ENCODE results near the gene LAS1L.

DNA sequence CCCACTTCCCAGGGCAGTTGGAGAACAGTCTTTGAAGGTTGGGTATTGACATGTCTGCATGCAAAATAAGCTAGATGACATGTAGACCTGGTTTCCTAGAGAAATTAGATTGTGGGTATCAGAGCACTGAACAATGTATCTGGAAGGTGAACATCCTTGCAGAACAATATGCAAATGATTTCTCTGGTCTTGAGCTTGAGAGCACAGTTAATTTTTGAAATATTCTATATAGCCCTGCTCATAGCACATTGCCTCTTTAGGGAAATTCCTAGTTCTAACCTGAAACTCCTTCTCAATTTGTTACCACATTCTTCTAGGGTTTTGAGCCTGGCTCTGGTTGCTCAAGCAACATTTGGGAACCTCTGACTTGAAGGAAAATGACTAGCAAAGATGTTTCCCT, 41.6 kb upstream of the LAS1L start:
- TF ChIP-seq, protein P1, sequence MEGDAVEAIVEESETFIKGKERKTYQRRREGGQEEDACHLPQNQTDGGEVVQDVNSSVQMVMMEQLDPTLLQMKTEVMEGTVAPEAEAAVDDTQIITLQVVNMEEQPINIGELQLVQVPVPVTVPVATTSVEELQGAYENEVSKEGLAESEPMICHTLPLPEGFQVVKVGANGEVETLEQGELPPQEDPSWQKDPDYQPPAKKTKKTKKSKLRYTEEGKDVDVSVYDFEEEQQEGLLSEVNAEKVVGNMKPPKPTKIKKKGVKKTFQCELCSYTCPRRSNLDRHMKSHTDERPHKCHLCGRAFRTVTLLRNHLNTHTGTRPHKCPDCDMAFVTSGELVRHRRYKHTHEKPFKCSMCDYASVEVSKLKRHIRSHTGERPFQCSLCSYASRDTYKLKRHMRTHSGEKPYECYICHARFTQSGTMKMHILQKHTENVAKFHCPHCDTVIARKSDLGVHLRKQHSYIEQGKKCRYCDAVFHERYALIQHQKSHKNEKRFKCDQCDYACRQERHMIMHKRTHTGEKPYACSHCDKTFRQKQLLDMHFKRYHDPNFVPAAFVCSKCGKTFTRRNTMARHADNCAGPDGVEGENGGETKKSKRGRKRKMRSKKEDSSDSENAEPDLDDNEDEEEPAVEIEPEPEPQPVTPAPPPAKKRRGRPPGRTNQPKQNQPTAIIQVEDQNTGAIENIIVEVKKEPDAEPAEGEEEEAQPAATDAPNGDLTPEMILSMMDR (IDR thresholded peaks at IDR 0.05; ENCODE audit: poor library complexity, severe bottlenecking), result no peak
- TF ChIP-seq TAF1 (IDR thresholded peaks at IDR 0.05; ENCODE audit: low read depth), result no peak
- TF ChIP-seq POLR2AphosphoS5 (IDR thresholded peaks at IDR 0.05), result no peak
- no peak for TF ChIP-seq EZH2 (IDR thresholded peaks at IDR 0.05; ENCODE audit: borderline replicate concordance, insufficient read depth, low read length, poor library complexity, severe bottlenecking)
- no peak for TF ChIP-seq SMC3 (conservative IDR thresholded peaks at IDR 0.05; ENCODE audit: poor library complexity)
- TF ChIP-seq EP300 (conservative IDR thresholded peaks at IDR 0.05; ENCODE audit: poor library complexity, severe bottlenecking), result no peak
- TF ChIP-seq MXI1 (conservative IDR thresholded peaks at IDR 0.05; ENCODE audit: poor library complexity, severe bottlenecking), result no peak
- TF ChIP-seq RAD21 (conservative IDR thresholded peaks at IDR 0.05), result no peak

Data from neural cell (in vitro differentiated cells).